Upper lobe of left lung (tissue), 4 donors: ENCODE results near the gene AMOTL1.

ENCODE experiments used
- POLR2A ChIP-seq, 4 donors: fragments of 450-650 bp; IDR thresholded peaks; one replicate each; pipeline ENCODE4 v1.5.1; 2016 to 2017; ENCODE audit warnings: antibody characterized with exemption in 4 of 4, mild to moderate bottlenecking in 2 of 4
- POLR2AphosphoS5 ChIP-seq, 2 donors: sonication (generic); formaldehyde crosslinking; IDR thresholded peaks; one replicate each; pipeline ENCODE4 v1.5.1; 2017; ENCODE audit warnings: antibody characterized with exemption in 2 of 2
- TF ChIP-seq, protein P1 (sequence below), 6 experiments: fragments of 450-650 bp in 4 of 6; fragments of 200-600 bp in 2 of 6; sonication (generic) in 2 of 6; IDR thresholded peaks; one replicate each; pipeline ENCODE4 v1.5.1; 2016 to 2019; ENCODE audit warnings: antibody characterized with exemption in 6 of 6

- TF ChIP-seq, protein P1, sequence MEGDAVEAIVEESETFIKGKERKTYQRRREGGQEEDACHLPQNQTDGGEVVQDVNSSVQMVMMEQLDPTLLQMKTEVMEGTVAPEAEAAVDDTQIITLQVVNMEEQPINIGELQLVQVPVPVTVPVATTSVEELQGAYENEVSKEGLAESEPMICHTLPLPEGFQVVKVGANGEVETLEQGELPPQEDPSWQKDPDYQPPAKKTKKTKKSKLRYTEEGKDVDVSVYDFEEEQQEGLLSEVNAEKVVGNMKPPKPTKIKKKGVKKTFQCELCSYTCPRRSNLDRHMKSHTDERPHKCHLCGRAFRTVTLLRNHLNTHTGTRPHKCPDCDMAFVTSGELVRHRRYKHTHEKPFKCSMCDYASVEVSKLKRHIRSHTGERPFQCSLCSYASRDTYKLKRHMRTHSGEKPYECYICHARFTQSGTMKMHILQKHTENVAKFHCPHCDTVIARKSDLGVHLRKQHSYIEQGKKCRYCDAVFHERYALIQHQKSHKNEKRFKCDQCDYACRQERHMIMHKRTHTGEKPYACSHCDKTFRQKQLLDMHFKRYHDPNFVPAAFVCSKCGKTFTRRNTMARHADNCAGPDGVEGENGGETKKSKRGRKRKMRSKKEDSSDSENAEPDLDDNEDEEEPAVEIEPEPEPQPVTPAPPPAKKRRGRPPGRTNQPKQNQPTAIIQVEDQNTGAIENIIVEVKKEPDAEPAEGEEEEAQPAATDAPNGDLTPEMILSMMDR (IDR thresholded peaks at IDR 0.05), result no peak
- TF ChIP-seq POLR2A (IDR thresholded peaks at IDR 0.05), result no peak
- no peak for TF ChIP-seq POLR2AphosphoS5 (IDR thresholded peaks at IDR 0.05)
These were observed 46.3 kb downstream of the AMOTL1 start for GRCh38 chr11:94814272-94814976.
